HUES48 (cell line): ENCODE measurements around the gene ATP10A.

Experiments
- H3K27ac ChIP-seq: one replicate; pipeline ENCODE4 v1.7.0; 2013; ENCODE audit warnings: low read depth, low read length, inconsistent platforms
- H3K27me3 ChIP-seq: 2 replicates; pipeline ENCODE4 v1.6.1; 2013; ENCODE audit warnings: mild to moderate bottlenecking, low read length; ENCODE audit not compliant: control insufficient read depth, insufficient read depth
- H3K36me3 ChIP-seq: 2 replicates; pipeline ENCODE4 v1.6.1; 2013; ENCODE audit warnings: low read length; ENCODE audit not compliant: control insufficient read depth, insufficient read depth
- H3K4me1 ChIP-seq: 2 replicates; pipeline ENCODE4 v1.6.1; 2013; ENCODE audit warnings: mild to moderate bottlenecking, low read length; ENCODE audit not compliant: control insufficient read depth, insufficient read depth
- H3K4me3 ChIP-seq: 2 replicates; pipeline ENCODE4 v1.5.1; 2013; ENCODE audit warnings: mild to moderate bottlenecking, low read depth, low read length
- H3K9ac ChIP-seq: 2 replicates; pipeline ENCODE4 v1.6.1; 2013; ENCODE audit warnings: mild to moderate bottlenecking, low read depth, low read length, moderate library complexity
- H3K9me3 ChIP-seq: 2 replicates; pipeline ENCODE4 v1.6.1; 2013; ENCODE audit warnings: low read length; ENCODE audit not compliant: control insufficient read depth, insufficient read depth

The ATP10A gene

DNA sequence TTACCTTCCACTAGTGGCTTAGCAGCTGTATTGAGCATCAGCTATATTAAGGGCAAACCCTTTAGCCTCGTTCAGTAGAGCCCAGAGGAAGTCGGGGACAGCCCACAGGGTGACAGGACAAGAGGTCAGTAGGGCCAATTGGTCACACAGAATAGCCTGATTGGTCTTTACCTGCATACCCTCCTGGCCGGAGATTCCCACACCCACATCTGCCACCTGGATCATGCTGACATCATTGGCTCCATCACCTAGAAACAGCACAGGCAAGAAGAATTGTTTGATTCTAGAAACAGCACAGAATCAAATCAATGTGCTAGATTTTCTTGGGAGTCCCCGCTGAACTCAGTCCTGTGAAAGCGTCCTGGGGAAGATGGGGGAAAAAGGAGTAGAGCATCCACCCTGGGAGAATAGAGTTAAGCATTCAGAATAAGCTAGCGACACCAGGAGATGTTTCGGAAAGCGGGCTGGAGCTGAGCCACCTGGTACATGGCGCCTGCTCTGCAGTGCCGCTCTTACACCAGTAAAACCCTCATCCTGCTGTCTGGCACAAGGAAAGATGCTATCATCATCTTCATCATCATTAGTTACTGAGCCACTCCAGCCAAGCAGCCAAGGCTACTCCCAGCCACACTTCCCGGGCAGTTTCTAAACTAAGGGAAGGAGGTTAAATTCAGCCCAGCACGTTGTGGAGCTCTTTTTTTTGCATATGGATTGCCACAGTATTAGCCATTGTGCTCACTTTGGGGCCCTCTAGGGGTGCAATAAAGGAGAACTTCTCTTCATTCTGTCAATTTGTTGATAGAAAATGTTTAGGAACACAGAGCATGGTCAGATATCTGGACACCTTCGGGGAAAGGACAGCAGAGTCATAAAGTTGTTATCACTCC lies 171.3 kb downstream of the ATP10A start:
- Histone ChIP-seq H3K4me3 (no peak overlapping the region), H3K36me3 (no peaks in the 10 kb centered on the region), H3K9ac (no peak overlapping the region), H3K27ac (no peak overlapping the region), H3K27me3 (no peaks in the 10 kb centered on the region), H3K9me3 (no peaks in the 10 kb centered on the region), H3K4me1 (peaks cover 10% of the 10 kb centered on the region)

DNA sequence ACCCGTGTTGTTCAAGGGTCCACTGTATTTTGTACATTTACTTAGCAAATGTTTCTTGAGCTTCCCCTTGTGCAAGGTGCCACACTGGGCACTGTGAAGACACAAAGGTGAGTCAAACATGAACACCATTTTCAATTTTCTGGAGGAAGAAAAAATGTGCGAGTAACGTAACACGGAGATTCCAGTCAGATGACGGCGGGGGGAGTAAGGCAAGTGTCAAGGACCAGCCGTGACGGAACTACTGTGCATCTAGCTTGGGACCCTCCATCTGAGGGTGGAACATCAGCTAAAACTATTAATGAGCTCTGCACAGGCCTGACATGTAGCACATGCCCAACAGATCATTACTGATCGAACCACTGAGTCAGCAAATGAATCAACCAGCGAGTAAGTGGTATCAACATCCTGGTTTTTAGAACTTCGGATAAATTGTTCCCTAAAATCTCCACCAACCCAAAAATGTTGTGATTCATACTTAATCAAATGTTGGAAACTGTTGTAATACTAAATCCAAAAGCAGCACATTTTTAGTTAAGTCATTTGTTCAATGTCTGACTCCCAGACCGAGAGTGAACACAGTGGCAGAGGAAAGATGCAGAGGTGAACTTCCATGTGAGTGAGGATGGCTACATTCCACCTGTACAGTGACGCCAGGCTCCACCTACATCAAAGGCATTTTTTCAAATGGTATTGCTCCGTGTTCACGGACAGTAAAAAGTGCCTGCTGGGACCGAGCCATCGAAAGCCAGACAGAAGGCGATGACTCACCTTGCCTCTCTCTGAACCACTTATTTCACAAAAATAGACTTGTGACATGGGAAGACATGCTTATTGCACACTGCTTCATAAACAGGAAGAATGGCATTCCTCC lies 172.2 kb downstream of the ATP10A start:
- H3K27ac ChIP-seq = no peak overlapping the region
- peaks cover 5% of the 10 kb centered on the region; the same call in 1 of the 2 replicates for H3K4me1 ChIP-seq
- no peak overlapping the region for H3K4me3 ChIP-seq
- no peaks in the 10 kb centered on the region for H3K36me3 ChIP-seq
- H3K9me3 ChIP-seq = no peaks in the 10 kb centered on the region
- H3K27me3 ChIP-seq = no peaks in the 10 kb centered on the region
- H3K9ac ChIP-seq = no peak overlapping the region

DNA sequence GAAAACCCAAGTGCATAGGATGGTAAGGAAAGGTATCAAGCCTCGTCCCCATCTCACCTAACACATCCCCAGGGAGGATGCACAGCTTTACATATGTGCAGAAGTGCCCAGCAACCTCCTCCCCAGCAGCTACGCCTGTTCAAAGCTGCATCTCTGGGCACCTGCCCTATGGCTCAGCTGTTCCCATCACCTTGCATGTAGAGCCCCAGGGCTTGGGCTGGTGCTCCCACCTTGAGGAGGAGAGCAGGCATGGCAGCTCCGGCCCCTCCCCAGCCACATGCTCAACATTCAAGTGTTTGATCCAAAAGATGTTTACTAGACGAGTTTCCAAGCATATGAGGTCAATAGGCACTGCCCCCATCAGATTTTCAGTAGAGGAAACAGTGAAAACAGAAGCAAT lies 173.5 kb downstream of the ATP10A start:
- no peaks in the 10 kb centered on the region for H3K9me3 ChIP-seq
- no peak overlapping the region for H3K9ac ChIP-seq
- H3K4me1 ChIP-seq = peaks cover 5% of the 10 kb centered on the region; the same call in 1 of the 2 replicates
- no peaks in the 10 kb centered on the region for H3K36me3 ChIP-seq
- H3K4me3 ChIP-seq = no peak overlapping the region
- no peaks in the 10 kb centered on the region for H3K27me3 ChIP-seq
- H3K27ac ChIP-seq = no peak overlapping the region

DNA sequence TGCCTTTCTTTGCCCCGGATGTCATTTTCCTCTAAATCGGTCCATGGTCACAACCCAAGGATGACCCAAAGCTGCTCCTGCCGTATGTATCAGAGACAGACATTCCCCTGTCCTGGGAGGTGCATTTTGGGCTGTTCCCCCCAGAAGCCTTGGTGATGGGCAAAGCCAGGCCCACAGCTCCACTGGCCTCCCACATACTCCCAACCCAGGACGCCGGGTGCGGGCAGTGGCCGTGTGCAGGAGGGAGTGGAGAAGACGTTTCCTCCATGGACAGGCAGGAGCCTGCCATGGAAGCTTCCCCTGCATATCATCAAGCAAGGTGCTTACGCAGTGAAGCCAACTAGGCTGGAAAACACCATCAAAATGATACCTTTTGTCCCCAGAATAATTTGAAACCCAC lies 175.0 kb downstream of the ATP10A start:
- no peaks in the 10 kb centered on the region for H3K9me3 ChIP-seq
- H3K4me3 ChIP-seq = no peak overlapping the region
- no peak overlapping the region for H3K27ac ChIP-seq
- no peaks in the 10 kb centered on the region for H3K36me3 ChIP-seq
- H3K9ac ChIP-seq = no peak overlapping the region
- no peaks in the 10 kb centered on the region for H3K27me3 ChIP-seq
- peaks cover 5% of the 10 kb centered on the region; the same call in 1 of the 2 replicates for H3K4me1 ChIP-seq

DNA sequence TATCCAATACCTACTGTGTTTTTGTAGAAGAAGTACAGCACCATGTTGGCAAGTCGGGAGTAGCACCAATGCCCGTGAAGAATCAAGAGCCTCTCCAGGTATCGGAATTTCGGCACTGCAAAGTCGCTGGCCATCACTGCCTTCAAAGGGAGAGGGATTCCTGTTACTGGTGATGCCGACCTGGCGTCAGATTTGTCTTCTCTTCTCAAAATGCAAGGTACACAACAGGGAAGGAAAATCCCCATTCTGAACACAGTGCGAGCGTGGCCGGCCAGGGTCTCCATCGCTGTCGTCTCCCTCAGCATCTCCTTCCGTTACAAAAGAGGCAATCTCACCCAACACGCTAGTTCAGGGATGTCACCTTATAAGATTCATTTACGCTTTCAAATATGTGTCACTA lies 175.4 kb downstream of the ATP10A start:
- no peaks in the 10 kb centered on the region for H3K27me3 ChIP-seq
- no peak overlapping the region for H3K4me3 ChIP-seq
- H3K4me1 ChIP-seq = peaks cover 5% of the 10 kb centered on the region; the same call in 1 of the 2 replicates
- no peak overlapping the region for H3K27ac ChIP-seq
- H3K36me3 ChIP-seq = no peaks in the 10 kb centered on the region
- H3K9ac ChIP-seq = no peak overlapping the region
- no peaks in the 10 kb centered on the region for H3K9me3 ChIP-seq

DNA sequence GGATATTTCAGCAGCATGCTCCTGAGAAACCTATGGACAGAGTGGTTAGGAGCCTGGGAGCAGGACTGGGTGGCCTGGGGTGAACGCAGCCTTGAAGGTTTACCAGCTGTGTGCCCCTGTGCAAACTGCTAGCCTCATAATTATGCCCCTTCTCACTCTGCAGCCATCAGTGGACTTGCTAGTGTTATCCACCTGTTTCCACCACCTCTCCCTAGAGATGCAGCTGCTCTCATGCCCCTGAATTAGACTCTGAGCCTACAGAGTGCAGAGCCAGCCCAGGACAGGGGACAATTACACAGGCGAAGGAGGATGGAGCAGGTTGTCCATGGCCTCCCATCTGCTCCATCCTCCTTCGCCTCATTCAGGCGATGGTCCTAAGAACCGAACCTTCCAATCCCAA lies 175.9 kb downstream of the ATP10A start:
- no peaks in the 10 kb centered on the region for H3K9me3 ChIP-seq
- no peak overlapping the region for H3K9ac ChIP-seq
- no peaks in the 10 kb centered on the region for H3K27me3 ChIP-seq
- H3K4me3 ChIP-seq = no peak overlapping the region
- no peak overlapping the region for H3K27ac ChIP-seq
- no peaks in the 10 kb centered on the region for H3K36me3 ChIP-seq
- peaks cover 5% of the 10 kb centered on the region; the same call in 1 of the 2 replicates for H3K4me1 ChIP-seq

DNA sequence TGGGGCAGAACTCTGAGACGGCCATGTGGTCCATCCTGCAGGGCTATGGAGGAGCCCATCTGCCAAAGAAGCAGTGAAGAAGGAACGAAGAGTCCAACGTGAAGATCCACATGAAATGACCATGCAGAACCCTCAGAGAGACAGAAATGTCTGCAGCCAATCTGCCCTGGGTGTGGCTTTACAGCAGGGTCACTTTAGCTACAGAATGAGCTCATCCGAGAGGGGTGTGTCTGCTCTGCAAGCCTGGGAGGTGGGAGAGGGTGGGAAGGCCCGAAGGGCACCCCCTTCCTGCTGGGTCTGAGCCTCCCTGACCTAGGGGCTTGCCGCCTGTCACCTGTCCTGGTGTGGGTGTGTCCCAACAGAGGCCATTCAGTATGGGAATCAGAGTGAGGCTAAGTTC lies 176.3 kb downstream of the ATP10A start:
- H3K9me3 ChIP-seq = no peaks in the 10 kb centered on the region
- no peaks in the 10 kb centered on the region for H3K36me3 ChIP-seq
- peaks cover 2% of the 10 kb centered on the region; the same call in 1 of the 2 replicates for H3K4me1 ChIP-seq
- no peaks in the 10 kb centered on the region for H3K27me3 ChIP-seq
- no peak overlapping the region for H3K27ac ChIP-seq
- H3K9ac ChIP-seq = no peak overlapping the region
- no peak overlapping the region for H3K4me3 ChIP-seq

DNA sequence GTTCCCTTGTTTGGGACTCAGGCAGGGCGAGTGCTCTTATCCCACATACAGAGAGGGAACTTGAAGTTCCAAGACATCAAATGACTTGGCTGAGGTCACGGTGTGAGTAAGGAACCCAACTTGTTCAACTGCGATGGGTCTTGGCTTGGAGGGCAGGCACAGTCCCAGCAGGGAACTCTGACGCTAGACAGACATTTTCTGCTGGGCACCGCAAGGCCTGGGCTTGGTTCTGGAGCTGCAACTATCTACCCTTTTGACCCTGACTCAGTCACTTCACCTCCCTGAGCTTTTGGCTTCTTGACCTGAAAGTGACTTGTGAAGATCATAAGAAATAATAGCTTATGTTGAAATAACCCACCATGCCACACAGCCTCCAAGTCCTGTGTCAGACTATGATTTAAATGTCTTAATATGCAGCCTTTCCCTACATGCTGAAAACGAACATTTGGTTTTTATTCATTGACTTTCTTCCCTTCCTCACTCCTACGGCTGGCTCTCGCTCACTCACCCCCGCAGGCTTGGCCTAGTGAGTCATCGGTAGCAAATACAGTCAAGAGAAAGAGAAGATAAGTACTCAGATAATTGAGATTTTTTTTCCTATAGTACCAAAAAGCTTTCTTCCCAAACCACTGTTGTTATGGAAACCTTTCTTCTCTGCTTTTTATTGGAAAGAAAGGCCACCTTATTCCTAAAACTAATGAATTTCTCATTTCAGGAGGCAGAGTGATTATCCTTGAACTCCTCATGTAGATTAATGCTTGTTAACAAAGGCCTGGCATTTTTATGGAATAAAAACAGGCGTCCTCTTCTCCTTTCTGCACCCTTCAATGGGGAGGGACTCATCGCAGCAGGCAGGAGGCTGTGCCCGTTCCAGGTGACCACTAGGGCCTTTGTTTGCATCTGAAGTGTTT lies 178.4 kb downstream of the ATP10A start:
- Histone ChIP-seq H3K4me1 (no peaks in the 10 kb centered on the region), H3K4me3 (no peak overlapping the region), H3K27ac (no peak overlapping the region)

DNA sequence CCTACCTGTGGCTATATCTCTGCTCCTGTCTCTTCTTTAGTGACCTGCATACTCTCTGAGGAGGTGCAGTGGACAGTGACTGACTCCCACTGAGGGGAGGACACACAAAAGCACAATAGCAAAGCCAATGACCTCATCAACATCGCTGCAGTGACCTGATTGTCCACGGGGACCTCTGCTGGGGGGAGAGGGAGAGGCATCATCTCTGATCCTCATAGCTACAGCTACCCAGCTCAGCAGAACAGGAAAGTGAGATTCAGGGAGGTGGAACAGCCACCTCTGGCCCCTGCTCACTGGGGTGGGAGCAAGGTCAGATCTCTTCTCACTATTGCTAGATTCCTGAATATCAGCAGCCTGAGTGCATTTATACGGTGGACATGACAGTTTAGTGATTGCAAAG lies 179.2 kb downstream of the ATP10A start:
- Histone ChIP-seq H3K27ac (no peak overlapping the region), H3K36me3 (no peaks in the 10 kb centered on the region), H3K27me3 (no peaks in the 10 kb centered on the region), H3K4me1 (no peaks in the 10 kb centered on the region), H3K4me3 (no peak overlapping the region), H3K9me3 (no peaks in the 10 kb centered on the region), H3K9ac (no peak overlapping the region)

More for the DNA sequence above, 178.4 kb downstream of the ATP10A start:
- Histone ChIP-seq H3K36me3 (no peaks in the 10 kb centered on the region), H3K27me3 (no peaks in the 10 kb centered on the region), H3K9me3 (no peaks in the 10 kb centered on the region), H3K9ac (no peak overlapping the region)

DNA sequence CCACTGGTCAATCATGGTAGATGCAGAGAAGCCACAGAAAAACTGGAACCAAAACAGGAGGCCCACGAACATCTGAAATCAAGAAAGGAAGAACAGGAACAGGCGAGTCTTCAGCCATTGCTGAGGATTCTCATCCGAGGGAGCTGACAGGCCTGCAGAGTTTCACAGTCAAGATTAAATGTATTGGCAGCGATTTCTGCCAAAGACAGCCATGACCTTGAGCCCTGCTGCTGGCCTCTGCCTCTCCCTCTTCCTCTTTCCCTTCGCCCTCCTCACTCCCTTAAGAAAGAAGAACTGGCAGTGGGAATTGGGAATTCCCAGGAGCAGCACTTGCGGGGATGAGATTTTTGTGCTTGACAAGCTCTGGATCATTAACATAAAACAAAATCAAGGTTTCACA lies 179.7 kb downstream of the ATP10A start:
- Histone ChIP-seq H3K27me3 (no peaks in the 10 kb centered on the region), H3K9me3 (no peaks in the 10 kb centered on the region), H3K9ac (no peak overlapping the region), H3K4me3 (no peak overlapping the region), H3K4me1 (peaks cover 2% of the 10 kb centered on the region; the same call in 1 of the 2 replicates), H3K36me3 (no peaks in the 10 kb centered on the region), H3K27ac (no peak overlapping the region)
